ENCODE results near the gene EIF3I.
"Not testable (repeated sequence)": the region's sequence is repeated elsewhere in the genome, so short reads cannot be mapped to it uniquely, and the experiment has no call there.

DNA sequence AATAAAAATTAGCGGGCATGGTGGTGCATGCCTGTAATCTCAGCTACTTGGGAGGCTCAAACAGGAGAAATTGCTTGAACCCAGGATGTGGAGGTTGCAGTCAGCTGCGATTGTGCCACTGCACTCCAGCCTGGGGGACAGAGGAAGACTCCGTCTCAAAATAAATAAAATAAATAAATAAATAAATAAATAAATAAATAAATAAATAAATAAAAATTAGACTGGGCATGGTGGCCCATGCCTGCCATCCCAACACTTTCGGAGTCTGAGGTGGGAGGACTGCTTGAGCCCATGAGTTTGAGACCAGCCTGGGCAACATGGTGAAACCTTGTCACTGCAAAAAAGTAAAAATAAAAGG lies 41.0 kb downstream of the EIF3I start:
- TF ChIP-seq CTCF (IDR thresholded peaks at IDR 0.05; ENCODE audit: low read length); EZH2 (IDR thresholded peaks at IDR 0.05; ENCODE audit: borderline replicate concordance, low read length): not testable (repeated sequence)

All from OCI-LY1 (cell line).